ENCODE measurements around the gene MAGEA8.
"Not testable (repeated sequence)": the region's sequence is repeated elsewhere in the genome, so short reads cannot be mapped to it uniquely, and the experiment has no call there.

MAGEA8 gene

GRCh38 chrX:149908308-149908707 lies 27.3 kb downstream of the MAGEA8 start:
- no peak for TF ChIP-seq CTCF (conservative IDR thresholded peaks at IDR 0.05)

DNA sequence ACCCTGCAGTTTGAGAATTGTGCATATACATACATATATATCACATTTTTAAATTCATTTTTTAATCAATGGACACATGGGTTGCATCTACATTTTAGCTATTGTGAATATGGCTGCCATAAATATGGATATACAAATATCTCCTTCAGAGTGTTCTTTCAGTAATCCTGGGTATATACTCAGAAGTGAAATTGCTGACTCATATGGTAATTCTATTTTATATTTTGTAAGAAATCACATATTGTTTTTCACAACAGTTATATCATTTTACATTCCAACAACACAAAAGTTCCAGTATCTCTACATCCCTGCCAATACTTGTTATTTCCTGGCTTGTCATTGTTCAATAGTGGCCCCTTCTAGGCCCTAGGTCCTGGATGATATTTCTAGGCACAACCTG lies 27.7 kb downstream of the MAGEA8 start:
- no peak overlapping the region for H3K27ac ChIP-seq
- TF ChIP-seq CTCF (conservative IDR thresholded peaks at IDR 0.05): no peak

More at GRCh38 chrX:149908308-149908707, 27.3 kb downstream of the MAGEA8 start:
- H3K27ac ChIP-seq: no peak overlapping the region

DNA sequence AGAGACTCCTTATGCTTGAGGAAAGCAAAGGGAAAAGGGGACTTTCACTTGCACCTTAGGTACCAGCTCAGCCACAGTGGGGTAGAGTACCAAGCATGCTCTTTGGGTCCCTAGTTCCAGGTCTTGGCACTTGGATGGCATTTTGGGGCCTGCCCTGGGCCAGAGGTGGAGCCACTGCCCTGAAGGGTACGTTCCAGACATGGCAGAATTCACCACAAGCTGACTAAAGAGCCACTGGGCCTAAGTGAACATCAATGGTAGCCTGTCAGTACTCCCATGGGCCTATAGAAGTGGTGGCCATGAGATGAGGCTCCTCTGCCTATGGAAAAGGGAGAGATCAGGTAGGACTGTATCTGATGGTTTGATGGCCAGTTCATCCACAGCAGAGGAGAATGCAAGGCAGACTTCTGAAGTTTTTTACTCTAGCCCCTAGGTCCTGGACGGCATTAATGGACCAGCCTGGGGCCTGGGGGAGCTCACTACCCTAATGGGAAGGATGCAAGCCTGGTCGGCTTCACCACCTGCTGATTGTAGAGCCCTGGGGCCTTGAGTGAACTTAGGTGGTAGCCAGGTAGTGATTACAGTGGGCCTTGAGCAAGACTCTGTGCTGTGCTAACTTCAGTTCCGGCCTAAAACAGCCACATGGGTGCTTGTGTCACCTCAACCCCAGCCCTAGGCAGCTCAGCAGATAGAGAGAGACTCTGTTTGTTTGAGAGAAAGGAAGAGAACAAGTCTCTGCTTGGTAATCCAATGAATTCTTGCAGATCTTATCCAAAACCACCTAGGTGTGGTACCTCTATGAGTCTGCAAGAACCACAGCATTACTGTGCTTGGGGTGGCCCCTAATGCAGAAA lies 28.6 kb downstream of the MAGEA8 start:
- TF ChIP-seq CTCF (conservative IDR thresholded peaks at IDR 0.05): no peak
- H3K27ac ChIP-seq: no peak overlapping the region

DNA sequence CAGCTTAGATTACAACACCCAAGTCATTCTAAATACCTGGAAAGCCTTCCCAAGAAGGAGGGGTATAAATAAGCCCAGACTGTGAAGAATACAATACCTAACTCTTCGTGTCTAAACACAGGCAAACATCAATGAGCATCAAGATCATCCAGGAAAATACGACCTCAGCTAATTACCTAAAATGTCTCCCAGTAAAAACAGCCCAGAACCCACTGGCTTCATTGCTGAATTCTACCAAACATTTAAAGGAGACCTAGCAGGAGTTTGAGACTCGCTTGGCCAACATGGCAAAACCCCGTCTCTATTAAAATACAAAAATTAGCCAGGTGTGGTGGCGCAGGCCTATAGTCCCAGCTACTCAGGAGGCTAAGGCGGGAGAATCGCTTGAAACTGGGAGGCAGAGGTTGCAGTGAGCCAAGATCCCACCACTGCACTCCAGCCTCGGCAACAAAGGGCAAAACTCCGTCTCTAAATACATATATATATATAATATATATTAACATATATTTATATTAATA lies 29.3 kb downstream of the MAGEA8 start:
- no peak overlapping the region for H3K27ac ChIP-seq
- no peak for TF ChIP-seq CTCF (conservative IDR thresholded peaks at IDR 0.05)

DNA sequence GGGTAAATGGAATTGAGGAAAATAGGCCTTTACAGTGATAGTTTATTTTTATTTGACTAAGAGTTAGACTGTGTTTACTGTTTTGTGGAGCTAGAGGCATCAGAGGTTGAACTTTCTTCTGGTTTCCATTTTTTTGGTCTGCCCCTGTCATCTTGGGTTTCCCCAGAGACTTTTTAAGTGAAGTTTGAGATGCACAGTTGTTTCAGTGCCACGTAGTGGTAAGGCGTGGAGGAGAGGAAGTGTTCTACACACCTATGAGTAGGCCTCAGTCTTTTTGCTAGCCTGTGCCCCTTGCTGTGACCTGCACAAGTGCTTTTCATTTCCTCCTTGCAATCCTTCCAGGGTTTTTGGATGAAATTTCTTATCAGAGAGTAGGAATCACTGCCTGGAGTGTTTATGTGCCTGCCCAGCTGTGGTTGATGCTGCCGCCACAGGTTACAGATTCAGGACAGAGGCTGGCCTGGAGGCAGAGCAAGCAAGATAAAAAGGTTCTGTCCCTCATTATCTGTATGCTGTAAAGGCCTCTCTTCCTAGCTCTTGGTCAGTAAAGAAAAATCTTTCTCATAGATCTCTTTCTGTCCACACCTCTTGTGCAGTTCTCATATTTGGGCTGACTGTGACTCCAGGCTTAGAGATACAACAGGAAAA lies 35.9 kb downstream of the MAGEA8 start:
- no peak for TF ChIP-seq CTCF (conservative IDR thresholded peaks at IDR 0.05)
- H3K27ac ChIP-seq: no peak overlapping the region

DNA sequence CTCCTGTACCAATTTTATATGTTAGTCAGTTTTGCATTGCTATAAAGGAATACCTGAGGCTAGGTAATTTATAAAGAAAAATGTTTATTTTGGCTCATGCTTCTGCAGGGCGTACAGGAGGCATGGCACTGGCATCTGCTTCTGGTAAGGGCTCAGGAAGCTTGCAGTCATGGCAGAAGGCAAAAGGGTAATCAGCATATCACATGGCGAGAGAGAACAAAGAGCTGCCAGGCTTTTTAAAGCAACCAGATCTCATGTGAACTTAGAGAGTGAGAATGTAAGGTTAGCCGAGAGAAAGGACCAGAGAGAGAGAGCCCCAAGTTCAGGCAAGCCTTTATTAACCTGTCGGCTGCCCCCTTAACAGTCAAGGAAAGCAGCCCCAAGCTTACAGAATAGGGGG lies 42.9 kb downstream of the MAGEA8 start:
- not testable (repeated sequence) for H3K27ac ChIP-seq

DNA sequence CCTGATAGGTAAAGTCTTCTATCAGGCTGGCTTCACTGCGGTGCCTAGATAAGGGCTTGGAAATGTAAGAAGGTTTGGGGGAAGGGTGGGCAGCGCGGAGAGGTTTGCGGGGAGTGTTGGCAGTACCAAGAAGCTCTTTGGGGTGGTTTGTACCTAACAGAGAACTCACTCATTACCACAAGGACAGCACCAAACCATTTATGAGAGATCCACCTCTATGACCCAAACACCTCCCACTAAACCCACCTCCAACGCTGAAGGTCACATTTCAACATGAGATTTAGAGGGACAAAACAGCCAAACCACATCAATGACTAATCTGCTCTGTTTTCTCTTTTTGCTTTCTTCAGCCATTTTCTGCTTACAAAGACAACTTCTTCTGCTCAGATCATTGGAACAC lies 43.5 kb downstream of the MAGEA8 start:
- not testable (repeated sequence) for H3K27ac ChIP-seq

DNA sequence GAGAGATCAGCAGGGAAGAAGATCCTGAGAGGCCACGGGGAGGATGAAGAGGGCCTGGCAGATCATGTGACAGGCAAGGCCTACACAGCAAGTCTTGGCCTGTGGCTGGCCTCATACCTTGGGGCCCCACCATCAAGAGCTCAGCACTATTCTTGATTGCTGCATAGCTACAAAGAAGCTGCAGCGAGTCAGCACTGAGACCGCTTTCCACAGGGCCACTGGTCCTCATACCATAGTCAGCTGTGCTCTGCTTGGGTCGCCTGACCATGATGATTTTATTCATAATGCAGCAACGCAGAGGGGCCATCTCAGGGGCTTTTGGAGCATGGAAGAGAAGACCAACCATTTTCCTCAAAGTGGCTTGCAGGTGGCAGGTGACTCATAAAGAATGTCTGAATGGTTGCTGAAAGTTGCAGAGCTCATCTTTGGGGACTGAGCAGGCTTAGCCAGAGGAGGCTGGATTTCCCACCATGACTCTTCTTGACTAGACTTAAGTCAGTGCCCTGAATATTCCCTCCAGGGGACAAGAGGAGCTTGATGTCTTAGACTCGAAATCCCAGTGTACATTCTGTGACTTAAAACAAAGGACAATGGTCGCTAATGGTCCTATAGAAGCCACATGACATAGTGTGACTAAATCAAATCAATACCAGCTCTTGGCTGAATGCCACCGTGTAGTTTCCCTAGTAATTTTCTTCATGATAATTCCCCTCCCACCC lies 46.4 kb downstream of the MAGEA8 start:
- not testable (repeated sequence) for H3K27ac ChIP-seq

GRCh38 chrX:149927964-149928258 lies 46.9 kb downstream of the MAGEA8 start:
- H3K27ac ChIP-seq: not testable (repeated sequence)

DNA sequence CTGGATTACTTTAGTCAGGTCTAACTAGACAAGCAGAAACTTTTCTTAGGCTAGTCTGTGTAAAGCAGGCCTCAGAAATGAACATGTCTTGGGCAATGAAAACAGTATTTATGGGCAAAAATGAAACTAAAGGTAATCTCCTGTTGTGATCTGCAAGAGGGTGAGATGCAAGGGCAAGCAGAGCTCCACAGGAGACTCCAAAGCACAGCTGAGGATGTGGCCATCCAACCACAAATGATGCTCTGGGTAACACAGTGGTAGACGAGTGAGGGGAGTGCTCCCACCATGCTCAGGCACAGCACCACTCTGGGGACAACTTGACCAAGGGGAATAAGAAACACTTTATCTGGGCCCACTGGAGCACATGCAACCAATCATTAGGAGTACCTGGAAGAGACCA lies 47.7 kb downstream of the MAGEA8 start:
- not testable (repeated sequence) for H3K27ac ChIP-seq

- not testable (repeated sequence) for H3K27ac ChIP-seq
Measured at GRCh38 chrX:149929400-149929799, 48.4 kb downstream of the MAGEA8 start, which contains the start of gene HSFX4. HSFX4 (plus strand) TSS chrX:149929573; CDS start chrX:149929645, 72 bp downstream.

DNA sequence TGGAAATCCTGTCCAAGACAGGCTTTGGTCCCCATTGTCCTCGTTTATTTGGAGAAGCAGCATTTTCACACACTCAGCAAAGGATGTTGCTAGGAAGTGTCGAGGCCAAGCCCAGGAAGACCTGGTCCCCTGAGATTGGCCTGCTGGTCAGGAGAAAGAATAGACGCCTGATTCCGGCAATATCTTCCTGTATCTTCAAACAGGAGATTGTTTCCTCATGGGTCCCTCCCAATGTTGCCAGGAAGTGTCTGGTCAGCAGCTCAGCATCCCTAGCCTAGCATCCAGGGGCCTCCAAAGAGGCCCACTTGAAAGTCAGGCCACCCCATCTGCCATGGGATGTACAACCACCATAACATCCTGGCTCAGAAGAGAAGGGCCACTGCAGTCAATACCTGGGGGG lies 50.4 kb downstream of the MAGEA8 start:
- not testable (repeated sequence) for H3K27ac ChIP-seq

DNA sequence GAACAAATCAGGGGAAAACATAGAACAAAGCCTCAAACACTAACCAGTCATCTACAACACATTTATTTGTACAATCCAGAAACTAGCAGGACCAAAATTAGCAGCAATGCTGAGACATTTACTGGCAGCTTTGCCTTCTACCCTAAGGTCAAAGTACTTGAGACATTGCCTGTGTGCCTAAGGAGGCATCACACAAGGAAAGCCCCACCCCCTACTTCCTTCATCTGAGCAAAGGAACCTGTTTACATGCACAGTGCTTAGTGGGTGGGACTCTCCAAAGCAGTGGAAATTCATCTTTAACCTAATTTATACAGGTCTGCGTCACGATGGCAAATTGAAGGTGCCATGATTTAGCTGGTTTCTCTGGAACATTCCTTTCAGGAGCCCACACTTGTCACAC lies 51.2 kb downstream of the MAGEA8 start:
- H3K27ac ChIP-seq: not testable (repeated sequence)

DNA sequence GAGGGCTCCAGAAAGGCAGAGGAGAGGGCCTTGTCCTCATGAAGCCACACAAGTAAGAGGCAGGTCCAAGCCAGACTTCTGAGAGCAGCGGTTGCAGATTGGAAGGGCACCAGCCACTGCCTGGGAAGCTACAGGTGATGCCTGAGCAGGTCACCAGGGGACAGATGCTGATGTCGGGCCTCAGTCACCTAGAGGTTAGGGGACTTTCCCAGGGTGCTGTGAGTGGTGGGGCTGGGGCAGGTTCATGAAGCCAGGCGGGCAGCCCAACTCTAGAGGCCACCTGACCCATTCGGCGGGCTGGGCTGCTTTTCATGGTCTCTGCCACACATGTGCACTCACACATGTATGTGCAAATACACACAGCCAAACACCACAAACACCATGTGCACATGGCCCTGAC lies 52.0 kb downstream of the MAGEA8 start:
- H3K27ac ChIP-seq: not testable (repeated sequence)
